ENCODE data around the gene ITGAD.

The ITGAD gene

DNA sequence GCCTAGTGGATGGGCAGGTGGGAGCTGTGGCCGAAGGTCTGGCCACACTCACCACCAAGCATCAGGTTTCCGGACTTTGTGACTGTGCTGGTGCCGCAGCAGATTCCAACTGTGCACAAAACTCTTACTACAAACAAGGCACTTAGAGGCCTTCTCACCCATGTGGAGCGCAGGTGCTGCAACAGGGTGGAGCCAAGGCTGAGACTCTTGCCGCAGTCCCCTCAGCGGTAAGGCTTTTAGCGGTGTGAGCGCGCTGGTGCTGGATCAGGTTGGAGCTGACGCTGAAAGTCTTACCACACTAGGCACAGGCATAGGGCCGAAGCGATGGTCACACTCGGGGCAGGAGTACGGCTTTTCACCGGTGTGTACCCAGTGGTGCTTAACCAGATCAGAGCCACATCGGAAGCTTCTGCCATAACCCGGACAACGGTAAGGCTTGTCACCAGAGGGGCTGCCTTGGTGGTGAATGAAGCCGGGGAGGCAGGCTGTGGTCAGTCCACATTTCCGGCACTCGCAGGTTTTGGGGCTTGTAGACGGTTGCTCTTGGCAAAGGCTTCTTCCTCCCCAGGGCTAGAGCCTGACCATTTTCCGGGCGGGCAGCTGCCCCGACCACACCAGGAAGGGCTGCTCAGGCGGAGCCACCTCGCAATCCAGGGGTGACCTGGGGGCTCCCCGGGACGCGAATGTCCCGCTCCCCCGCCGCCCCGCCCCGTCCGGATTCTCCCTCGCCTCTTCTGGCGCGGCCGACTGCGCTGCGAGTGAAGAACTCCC, 65.1 kb downstream of the ITGAD start:
- peaks cover 42% of the 10 kb centered on the region for H3K79me2 ChIP-seq (ENCODE audit: control insufficient read depth, low read length)
- no peaks in the 10 kb centered on the region; the same call in 1 of the 2 replicates for H3K27me3 ChIP-seq (ENCODE audit: control insufficient read depth, low read length)

GRCh38 chr16:31458844-31459686, 65.9 kb downstream of the ITGAD start, which contains the start of gene ARMC5:
ARMC5 (plus strand) TSS chr16:31459501; CDS start chr16:31459525, 24 bp downstream.
- H3K27me3 ChIP-seq (ENCODE audit: control insufficient read depth, low read length) = no peaks in the 10 kb centered on the region; the same call in 1 of the 2 replicates
- peaks cover 42% of the 10 kb centered on the region for H3K79me2 ChIP-seq (ENCODE audit: control insufficient read depth, low read length)
- peak within 1 kb of the TSS; percentile 95 for H3K4me2 ChIP-seq (ENCODE audit: low read length)

More for the DNA sequence above, 65.1 kb downstream of the ITGAD start:
- Histone ChIP-seq H3K9me2 (replicated peaks; ENCODE audit: control insufficient read depth, low read length) (no peaks in the 10 kb centered on the region), H3K4me1 (ENCODE audit: control insufficient read depth, low read length) (peaks cover 32% of the 10 kb centered on the region), H3K9me3 (ENCODE audit: control insufficient read depth, insufficient read depth, low read length) (no peaks in the 10 kb centered on the region), H3K4me2 (ENCODE audit: low read length) (peak overlapping the region; percentile 91), H4K20me1 (ENCODE audit: control insufficient read depth, insufficient read depth, low read depth, low read length) (peaks cover 30% of the 10 kb centered on the region), H3K36me3 (ENCODE audit: control insufficient read depth, low read length) (peaks cover 20% of the 10 kb centered on the region), H3K4me3 (ENCODE audit: low read length) (peak overlapping the region; percentile 89), H3F3A (ENCODE audit: control insufficient read depth, insufficient read depth) (no peaks in the 10 kb centered on the region), H3K27ac (ENCODE audit: low read depth, low read length) (peak overlapping the region; percentile 81)
- TF ChIP-seq EZH2phosphoT487 (IDR thresholded peaks at IDR 0.05; ENCODE audit: borderline replicate concordance, low read length) (no peak), CTCF (IDR thresholded peaks at IDR 0.05; ENCODE audit: low read depth, low read length, poor library complexity, severe bottlenecking) (no peak)

More at GRCh38 chr16:31458844-31459686, 65.9 kb downstream of the ITGAD start, which contains the start of gene ARMC5:
- peak within 1 kb of the TSS; percentile 81 for H3K27ac ChIP-seq (ENCODE audit: low read depth, low read length)
- H3K9me3 ChIP-seq (ENCODE audit: control insufficient read depth, insufficient read depth, low read length) = no peaks in the 10 kb centered on the region
- peak within 1 kb of the TSS; percentile 89 for H3K4me3 ChIP-seq (ENCODE audit: low read length)
- TF ChIP-seq CTCF (IDR thresholded peaks at IDR 0.05; ENCODE audit: low read depth, low read length, poor library complexity, severe bottlenecking) = peak; percentile 74
- TF ChIP-seq EZH2phosphoT487 (IDR thresholded peaks at IDR 0.05; ENCODE audit: borderline replicate concordance, low read length) = no peak
- peaks cover 20% of the 10 kb centered on the region for H3K36me3 ChIP-seq (ENCODE audit: control insufficient read depth, low read length)
- H3K4me1 ChIP-seq (ENCODE audit: control insufficient read depth, low read length) = peaks cover 32% of the 10 kb centered on the region
- no peaks in the 10 kb centered on the region for H3K9me2 ChIP-seq (replicated peaks; ENCODE audit: control insufficient read depth, low read length)
- no peaks in the 10 kb centered on the region for H3F3A ChIP-seq (ENCODE audit: control insufficient read depth, insufficient read depth)
- H4K20me1 ChIP-seq (ENCODE audit: control insufficient read depth, insufficient read depth, low read depth, low read length) = peaks cover 28% of the 10 kb centered on the region
